Suprapubic skin (tissue), 3 donors: ENCODE results near the gene ICAM2.

ENCODE experiments used
- EP300 ChIP-seq: sonication (generic); formaldehyde crosslinking; IDR thresholded peaks from one replicate; pipeline ENCODE4 v1.6.1; 2017; ENCODE audit warnings: antibody characterized with exemption
- POLR2A ChIP-seq, 2 donors: fragments of 450-650 bp; IDR thresholded peaks; one replicate each; pipeline ENCODE4 v1.6.1; 2017; ENCODE audit warnings: antibody characterized with exemption in 2 of 2, mild to moderate bottlenecking in 2 of 2, moderate library complexity in 2 of 2
- TF ChIP-seq, protein P1 (sequence below), 2 donors: fragments of 200-600 bp in 1 of 2; fragments of 450-650 bp in 1 of 2; sonication (generic) in 1 of 2; IDR thresholded peaks; one replicate each; pipeline ENCODE4 v1.5.1; 2016 to 2019; ENCODE audit warnings: antibody characterized with exemption in 2 of 2, mild to moderate bottlenecking in 1 of 2, moderate library complexity in 1 of 2

DNA sequence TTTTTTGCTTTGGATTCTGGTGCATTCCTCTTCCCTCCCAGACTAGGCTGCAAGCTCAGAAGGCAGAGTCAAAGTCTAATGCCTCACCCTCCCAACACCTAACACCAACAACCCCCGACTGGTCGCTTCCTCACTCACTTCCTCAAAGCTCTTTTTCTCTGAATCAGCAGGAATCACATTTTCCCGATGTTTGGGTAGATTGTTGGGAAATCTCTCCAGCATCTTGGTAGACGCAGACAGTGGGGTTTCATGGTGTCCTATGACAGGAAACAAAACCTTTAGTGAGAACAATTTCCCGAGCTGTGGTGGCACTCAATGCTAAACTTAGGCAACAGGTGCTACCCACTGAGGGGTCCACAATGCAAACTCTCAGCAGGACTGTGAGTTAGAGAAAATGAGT is 39.9 kb upstream of the ICAM2 start:
- TF ChIP-seq, protein P1, sequence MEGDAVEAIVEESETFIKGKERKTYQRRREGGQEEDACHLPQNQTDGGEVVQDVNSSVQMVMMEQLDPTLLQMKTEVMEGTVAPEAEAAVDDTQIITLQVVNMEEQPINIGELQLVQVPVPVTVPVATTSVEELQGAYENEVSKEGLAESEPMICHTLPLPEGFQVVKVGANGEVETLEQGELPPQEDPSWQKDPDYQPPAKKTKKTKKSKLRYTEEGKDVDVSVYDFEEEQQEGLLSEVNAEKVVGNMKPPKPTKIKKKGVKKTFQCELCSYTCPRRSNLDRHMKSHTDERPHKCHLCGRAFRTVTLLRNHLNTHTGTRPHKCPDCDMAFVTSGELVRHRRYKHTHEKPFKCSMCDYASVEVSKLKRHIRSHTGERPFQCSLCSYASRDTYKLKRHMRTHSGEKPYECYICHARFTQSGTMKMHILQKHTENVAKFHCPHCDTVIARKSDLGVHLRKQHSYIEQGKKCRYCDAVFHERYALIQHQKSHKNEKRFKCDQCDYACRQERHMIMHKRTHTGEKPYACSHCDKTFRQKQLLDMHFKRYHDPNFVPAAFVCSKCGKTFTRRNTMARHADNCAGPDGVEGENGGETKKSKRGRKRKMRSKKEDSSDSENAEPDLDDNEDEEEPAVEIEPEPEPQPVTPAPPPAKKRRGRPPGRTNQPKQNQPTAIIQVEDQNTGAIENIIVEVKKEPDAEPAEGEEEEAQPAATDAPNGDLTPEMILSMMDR (IDR thresholded peaks at IDR 0.05), result no peak
- no peak for TF ChIP-seq POLR2A (IDR thresholded peaks at IDR 0.05)
- no peak for TF ChIP-seq EP300
